ENCODE data around the gene SMC6. TPM values are rescaled to one million over a fixed set of nuclear protein-coding genes. Genes with fewer than 3 reads are reported as not detected.

The SMC6 gene
- total RNA-seq, 4 donors from 2014 or later, result 14.1 to 30.8 (median 24.6) TPM

DNA sequence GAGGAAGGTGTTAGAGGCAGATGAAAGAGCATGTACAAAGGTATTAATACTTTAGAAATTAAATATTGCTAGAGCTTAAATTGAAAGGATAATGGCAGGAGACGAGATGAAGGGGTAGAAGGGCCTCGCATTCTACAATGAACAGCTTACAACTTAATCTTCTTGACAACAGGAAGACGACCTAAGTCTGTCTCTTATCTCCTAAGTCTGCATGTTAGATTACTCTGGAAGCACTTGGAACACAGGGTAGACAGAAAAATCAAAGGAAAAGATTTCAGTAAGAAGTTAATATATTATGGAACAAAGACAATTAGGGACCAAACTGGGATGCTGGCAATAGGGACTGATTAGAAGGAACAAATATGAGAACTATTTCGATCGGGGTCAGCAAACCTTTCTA lies 34.9 kb downstream of the SMC6 start:
- Histone ChIP-seq H3K27me3 (no peaks in the 10 kb centered on the region), H3K4me1 (no peaks in the 10 kb centered on the region), H3K9me3 (no peaks in the 10 kb centered on the region), H3K36me3 (peaks cover 0 to 75% (median 11%) of the 10 kb centered on the region in 3 donors), H3K27ac (no peak overlapping the region), H3K4me3 (no peak overlapping the region)
- no peak for DNase-seq (ENCODE audit: low spot score in 2 of 2)
- 89% methylated on average over 5 of the region's 5 CpGs for WGBS, 2 donors
- TF ChIP-seq EP300 (IDR thresholded peaks at IDR 0.05) (no peak), POLR2A (IDR thresholded peaks at IDR 0.05) (no peak)
- TF ChIP-seq, protein P1, sequence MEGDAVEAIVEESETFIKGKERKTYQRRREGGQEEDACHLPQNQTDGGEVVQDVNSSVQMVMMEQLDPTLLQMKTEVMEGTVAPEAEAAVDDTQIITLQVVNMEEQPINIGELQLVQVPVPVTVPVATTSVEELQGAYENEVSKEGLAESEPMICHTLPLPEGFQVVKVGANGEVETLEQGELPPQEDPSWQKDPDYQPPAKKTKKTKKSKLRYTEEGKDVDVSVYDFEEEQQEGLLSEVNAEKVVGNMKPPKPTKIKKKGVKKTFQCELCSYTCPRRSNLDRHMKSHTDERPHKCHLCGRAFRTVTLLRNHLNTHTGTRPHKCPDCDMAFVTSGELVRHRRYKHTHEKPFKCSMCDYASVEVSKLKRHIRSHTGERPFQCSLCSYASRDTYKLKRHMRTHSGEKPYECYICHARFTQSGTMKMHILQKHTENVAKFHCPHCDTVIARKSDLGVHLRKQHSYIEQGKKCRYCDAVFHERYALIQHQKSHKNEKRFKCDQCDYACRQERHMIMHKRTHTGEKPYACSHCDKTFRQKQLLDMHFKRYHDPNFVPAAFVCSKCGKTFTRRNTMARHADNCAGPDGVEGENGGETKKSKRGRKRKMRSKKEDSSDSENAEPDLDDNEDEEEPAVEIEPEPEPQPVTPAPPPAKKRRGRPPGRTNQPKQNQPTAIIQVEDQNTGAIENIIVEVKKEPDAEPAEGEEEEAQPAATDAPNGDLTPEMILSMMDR (IDR thresholded peaks at IDR 0.05), result no peak

DNA sequence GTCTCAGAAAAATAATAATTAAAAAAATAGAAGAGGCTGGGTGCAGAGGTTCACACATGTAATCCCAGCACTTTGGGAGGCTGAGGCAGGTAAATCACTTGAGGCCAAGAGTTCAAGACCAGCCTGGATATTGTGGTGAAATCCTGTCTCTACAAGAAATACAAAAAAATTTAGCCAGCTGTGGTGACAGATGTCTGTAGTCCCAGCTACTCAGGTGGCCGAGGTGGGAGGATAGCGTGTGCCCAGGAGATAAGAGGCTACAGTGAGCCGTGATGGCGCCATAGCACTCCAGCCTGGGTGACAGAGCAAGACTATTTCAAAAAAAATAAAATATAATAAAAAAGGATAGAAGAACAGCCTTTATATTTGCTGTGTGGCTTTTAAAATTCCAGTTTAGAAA lies 35.9 kb downstream of the SMC6 start:
- H3K27ac ChIP-seq, result no peak overlapping the region
- TF ChIP-seq, protein P1 (IDR thresholded peaks at IDR 0.05), result no peak
- peaks cover 0 to 78% (median 11%) of the 10 kb centered on the region in 3 donors for H3K36me3 ChIP-seq
- 94 to 100% methylated on average over 4 of the region's 4 CpGs for WGBS, 2 donors
- no peak for DNase-seq (ENCODE audit: low spot score in 2 of 2)
- no peak overlapping the region for H3K4me3 ChIP-seq
- no peaks in the 10 kb centered on the region for H3K9me3 ChIP-seq
- H3K27me3 ChIP-seq, result no peaks in the 10 kb centered on the region
- H3K4me1 ChIP-seq, result no peaks in the 10 kb centered on the region

DNA sequence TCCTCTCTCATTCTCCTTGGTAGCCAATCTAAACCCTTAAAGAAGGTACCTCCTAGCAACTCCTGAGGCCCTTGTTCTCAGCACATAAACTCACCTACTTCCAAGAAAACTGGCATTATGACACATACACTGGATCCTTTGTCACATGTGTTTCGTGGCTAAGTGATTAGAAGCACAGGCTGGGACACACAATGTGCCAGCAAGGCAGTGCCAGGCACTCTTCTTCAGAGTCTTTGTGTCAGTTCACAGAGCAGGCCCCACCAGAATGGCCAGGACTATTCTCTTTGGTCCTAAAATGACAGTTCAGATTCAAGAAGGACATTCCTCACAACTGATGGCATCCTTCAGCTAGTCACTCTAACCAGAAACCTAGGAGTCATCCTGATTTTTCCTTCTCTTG lies 40.3 kb downstream of the SMC6 start:
- DNase-seq (ENCODE audit: low spot score in 2 of 2), result no peak
- TF ChIP-seq POLR2A (IDR thresholded peaks at IDR 0.05), result no peak
- TF ChIP-seq EP300 (IDR thresholded peaks at IDR 0.05), result no peak
- TF ChIP-seq, protein P1 (IDR thresholded peaks at IDR 0.05), result no peak
- H3K4me3 ChIP-seq, result no peak overlapping the region
- H3K27me3 ChIP-seq, result no peaks in the 10 kb centered on the region
- no peak overlapping the region for H3K27ac ChIP-seq
- no peaks in the 10 kb centered on the region for H3K9me3 ChIP-seq
- peaks cover 0 to 80% (median 5%) of the 10 kb centered on the region in 3 donors for H3K36me3 ChIP-seq
- WGBS, 2 donors, result 81 to 95% methylated on average over 1 of the region's 1 CpG
- no peaks in the 10 kb centered on the region for H3K4me1 ChIP-seq

DNA sequence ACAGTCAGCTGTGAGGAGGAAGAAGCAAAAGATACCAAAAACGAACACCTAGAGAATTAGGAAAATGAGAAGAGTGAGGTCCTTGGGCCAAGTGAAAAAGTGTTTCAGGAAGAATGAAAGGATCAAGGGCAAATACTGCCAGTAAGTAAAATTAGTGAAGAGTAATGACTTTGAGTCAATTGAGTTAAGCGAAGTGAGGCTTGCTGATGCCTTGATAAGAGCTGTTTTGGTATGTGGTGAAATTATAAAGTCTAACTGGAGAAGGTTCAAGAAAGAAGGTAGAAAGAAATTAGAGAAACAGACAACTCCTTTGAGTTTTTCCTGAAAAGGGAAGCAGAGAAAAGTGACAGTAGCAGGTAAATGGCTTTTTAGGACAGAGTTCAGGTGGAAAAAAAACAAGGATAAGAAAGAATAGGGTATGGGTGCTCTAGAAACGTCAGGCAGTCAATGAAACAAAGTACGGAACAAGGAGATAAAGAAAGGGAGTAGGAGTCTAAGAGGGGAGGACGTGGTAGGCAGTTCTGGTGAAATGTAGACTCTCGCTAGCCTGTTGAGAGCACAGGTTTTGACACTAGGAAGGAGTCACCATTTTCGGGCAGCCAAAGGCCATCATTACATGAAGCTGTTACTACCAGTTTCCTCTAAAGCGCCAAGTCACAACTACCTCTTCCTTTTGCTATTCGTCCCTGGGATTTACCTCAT lies 42.9 kb downstream of the SMC6 start:
- no peaks in the 10 kb centered on the region for H3K4me1 ChIP-seq
- H3K4me3 ChIP-seq, result no peak overlapping the region
- no peak overlapping the region for H3K27ac ChIP-seq
- TF ChIP-seq EP300 (IDR thresholded peaks at IDR 0.05), result no peak
- H3K27me3 ChIP-seq, result no peaks in the 10 kb centered on the region
- 93 to 95% methylated on average over 9 of the region's 9 CpGs for WGBS, 2 donors
- DNase-seq (ENCODE audit: low spot score in 2 of 2), result no peak
- peaks cover 0 to 74% (median 0%) of the 10 kb centered on the region in 3 donors for H3K36me3 ChIP-seq
- H3K9me3 ChIP-seq, result no peaks in the 10 kb centered on the region

DNA sequence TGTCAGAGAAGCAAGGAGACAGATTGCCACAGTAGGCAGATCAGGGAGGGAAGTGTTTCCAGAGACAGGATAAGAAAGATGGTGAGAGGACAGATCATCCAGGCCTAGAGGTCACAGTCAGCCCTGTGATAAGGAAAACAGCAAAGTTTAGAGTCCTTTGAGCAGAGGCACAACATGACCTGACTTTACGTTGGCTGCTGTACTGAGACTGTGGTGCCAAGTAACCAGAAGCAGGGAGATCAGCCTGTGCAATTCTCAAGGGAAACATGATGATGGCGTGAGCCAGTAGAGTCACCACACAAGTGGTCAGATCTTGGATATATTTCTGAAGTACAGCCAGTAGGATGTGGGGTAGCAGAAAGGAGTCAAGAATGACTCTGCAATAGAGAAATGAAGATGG lies 43.7 kb downstream of the SMC6 start:
- Histone ChIP-seq H3K36me3 (peaks cover 0 to 80% (median 0%) of the 10 kb centered on the region in 3 donors), H3K27me3 (no peaks in the 10 kb centered on the region), H3K4me3 (no peak overlapping the region), H3K4me1 (no peaks in the 10 kb centered on the region), H3K9me3 (no peaks in the 10 kb centered on the region), H3K27ac (no peak overlapping the region)
- no peak for DNase-seq (ENCODE audit: low spot score in 2 of 2)
- 62 to 77% methylated on average over 2 of the region's 2 CpGs for WGBS, 2 donors
- TF ChIP-seq EP300 (IDR thresholded peaks at IDR 0.05) (no peak), POLR2A (IDR thresholded peaks at IDR 0.05) (no peak)
- TF ChIP-seq, protein P1 (IDR thresholded peaks at IDR 0.05), result no peak
